SK-N-MC (cell line): ENCODE data around the gene SLCO3A1.

ENCODE experiments used
- DNase-seq: peaks from one replicate; pipeline ENCODE4 v3.0.0-alpha.2; 2011; ENCODE audit warnings: low read depth, low spot score
- H3K27ac ChIP-seq: fragments of 200-600 bp; sonication (generic); 2 replicates; pipeline ENCODE4 v1.5.1; 2016; ENCODE audit warnings: mixed run types
- H3K36me3 ChIP-seq: fragments of 200-600 bp; sonication (generic); 2 replicates; pipeline ENCODE4 v1.6.1; 2017; ENCODE audit warnings: antibody characterized with exemption, low read length, mixed read lengths; ENCODE audit not compliant: insufficient read depth
- H3K4me3 ChIP-seq: fragments of 200-600 bp; sonication (generic); 2 replicates; pipeline ENCODE4 v1.5.1; 2016
- H3K9ac ChIP-seq: fragments of 200-600 bp; sonication (generic); 2 replicates; pipeline ENCODE4 v1.8.0; 2017; ENCODE audit warnings: mixed run types, mixed read lengths; ENCODE audit not compliant: insufficient read length
- H3K9me3 ChIP-seq: fragments of 200-600 bp; sonication (generic); 2 replicates; pipeline ENCODE4 v1.6.1; 2017; ENCODE audit warnings: low read depth, mild to moderate bottlenecking, antibody characterized with exemption, low read length, moderate library complexity, mixed read lengths
- EZH2 ChIP-seq: fragments of 200-600 bp; sonication (generic); IDR thresholded peaks from one replicate; pipeline ENCODE4 v1.6.1; 2017; ENCODE audit warnings: antibody characterized with exemption
- FOXP2 ChIP-seq: optimal IDR thresholded peaks from 2 replicates; pipeline ENCODE3; 2011; ENCODE audit warnings: mild to moderate bottlenecking, moderate library complexity; ENCODE audit not compliant: insufficient read depth; ENCODE audit errors: extremely low read length, control extremely low read depth
- POLR2AphosphoS5 ChIP-seq: IDR thresholded peaks from 2 replicates; pipeline ENCODE4 v1.6.1; 2012; ENCODE audit warnings: mild to moderate bottlenecking, low read depth, low read length, borderline replicate concordance

SLCO3A1 gene

DNA sequence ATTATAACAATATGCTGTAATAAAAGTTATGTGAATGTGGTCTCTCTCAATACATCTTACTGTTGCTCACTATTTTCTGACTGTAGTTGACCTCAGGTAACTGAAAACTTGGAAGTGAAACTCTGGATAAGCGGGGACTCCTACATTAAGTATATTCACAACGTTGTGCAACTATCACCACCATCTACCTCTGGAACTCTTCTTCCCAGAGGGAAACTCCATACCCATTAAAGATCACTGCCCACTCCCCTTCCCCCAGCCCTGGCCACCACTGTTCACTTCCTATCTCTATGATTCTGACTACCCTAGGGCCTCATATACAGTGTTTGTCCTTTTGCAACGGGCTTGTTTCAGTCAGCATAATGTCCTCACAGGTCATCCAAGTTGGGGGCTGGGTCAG is 20.7 kb downstream of the SLCO3A1 start:
- Histone ChIP-seq H3K36me3 (no peaks in the 10 kb centered on the region), H3K9ac (no peak overlapping the region), H3K4me3 (no peak overlapping the region), H3K9me3 (no peaks in the 10 kb centered on the region), H3K27ac (no peak overlapping the region)
- no peak for TF ChIP-seq POLR2AphosphoS5
- no peak for TF ChIP-seq EZH2
- TF ChIP-seq FOXP2 = no peak
- no peak for DNase-seq

GRCh38 chr15:91874992-91875660 is 21.6 kb downstream of the SLCO3A1 start:
- no peaks in the 10 kb centered on the region for H3K9me3 ChIP-seq
- H3K4me3 ChIP-seq = no peak overlapping the region
- H3K36me3 ChIP-seq = no peaks in the 10 kb centered on the region
- no peak for TF ChIP-seq FOXP2
- TF ChIP-seq POLR2AphosphoS5 = no peak
- TF ChIP-seq EZH2 = no peak
- DNase-seq = no peak
- H3K27ac ChIP-seq = no peak overlapping the region
- no peak overlapping the region for H3K9ac ChIP-seq

DNA sequence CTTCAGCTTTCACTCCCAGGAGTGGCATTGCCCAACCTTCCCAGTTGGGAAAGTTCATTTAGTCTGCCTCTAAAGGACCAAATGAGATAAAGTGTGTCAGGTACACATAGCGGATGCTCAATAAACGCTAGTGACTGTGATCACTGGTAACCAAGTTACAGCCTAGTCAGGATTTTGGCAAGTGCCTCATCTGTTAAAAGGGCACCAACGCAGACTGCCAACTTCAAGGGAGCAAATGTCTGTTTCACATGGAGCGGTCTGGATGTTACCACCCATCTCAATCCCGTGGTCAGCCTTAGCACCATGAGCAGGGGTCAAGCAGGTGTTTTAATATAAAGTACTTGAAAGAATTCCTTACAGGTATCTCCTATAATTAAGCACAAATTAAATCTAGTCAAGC is 22.7 kb downstream of the SLCO3A1 start:
- no peak for DNase-seq
- Histone ChIP-seq H3K9ac (no peak overlapping the region), H3K27ac (no peak overlapping the region), H3K4me3 (no peak overlapping the region), H3K9me3 (no peaks in the 10 kb centered on the region), H3K36me3 (no peaks in the 10 kb centered on the region)
- no peak for TF ChIP-seq EZH2
- no peak for TF ChIP-seq POLR2AphosphoS5
- no peak for TF ChIP-seq FOXP2

DNA sequence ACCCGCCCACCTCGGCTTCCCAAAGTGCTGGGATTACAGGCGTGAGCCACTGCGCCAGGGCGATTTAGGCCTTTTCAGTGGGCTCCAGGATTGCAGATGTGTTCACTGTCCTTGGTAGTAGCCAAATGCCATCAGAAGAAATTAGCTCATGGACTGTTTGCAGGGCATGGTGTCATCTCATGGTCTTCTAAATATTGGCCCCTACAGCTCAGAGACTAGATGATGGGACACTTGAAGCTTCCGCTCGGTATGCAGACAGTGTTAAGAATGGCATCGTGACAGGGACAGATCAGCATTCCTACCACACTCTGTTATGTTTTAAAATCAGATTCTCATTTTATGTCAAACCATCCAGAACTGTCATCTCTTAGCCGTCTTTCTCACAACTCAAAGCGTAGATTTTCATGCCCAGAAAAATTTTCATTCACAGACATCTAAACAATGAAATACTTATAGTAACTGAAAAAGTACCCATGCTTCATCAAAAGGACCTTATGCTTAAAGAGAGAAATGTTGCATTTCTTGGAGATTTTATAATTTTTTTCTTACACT is 24.9 kb downstream of the SLCO3A1 start:
- no peak overlapping the region for H3K9ac ChIP-seq
- H3K27ac ChIP-seq = no peak overlapping the region
- no peaks in the 10 kb centered on the region for H3K36me3 ChIP-seq
- no peaks in the 10 kb centered on the region for H3K9me3 ChIP-seq
- DNase-seq = no peak
- no peak overlapping the region for H3K4me3 ChIP-seq
- TF ChIP-seq FOXP2 (no peak), EZH2 (no peak)

- H3K9me3 ChIP-seq = no peaks in the 10 kb centered on the region
- TF ChIP-seq POLR2AphosphoS5 = no peak
- TF ChIP-seq EZH2 = no peak
- H3K27ac ChIP-seq = no peak overlapping the region
- H3K9ac ChIP-seq = no peak overlapping the region
- H3K36me3 ChIP-seq = no peaks in the 10 kb centered on the region
- DNase-seq = no peak
- no peak overlapping the region for H3K4me3 ChIP-seq
Measured at GRCh38 chr15:91879158-91879557, 25.6 kb downstream of the SLCO3A1 start.

GRCh38 chr15:91880373-91880772 is 26.9 kb downstream of the SLCO3A1 start:
- Histone ChIP-seq H3K9ac (no peak overlapping the region), H3K36me3 (no peaks in the 10 kb centered on the region), H3K27ac (no peak overlapping the region), H3K4me3 (no peak overlapping the region), H3K9me3 (no peaks in the 10 kb centered on the region)
- no peak for TF ChIP-seq FOXP2
- no peak for TF ChIP-seq EZH2
- no peak for TF ChIP-seq POLR2AphosphoS5
- no peak for DNase-seq

DNA sequence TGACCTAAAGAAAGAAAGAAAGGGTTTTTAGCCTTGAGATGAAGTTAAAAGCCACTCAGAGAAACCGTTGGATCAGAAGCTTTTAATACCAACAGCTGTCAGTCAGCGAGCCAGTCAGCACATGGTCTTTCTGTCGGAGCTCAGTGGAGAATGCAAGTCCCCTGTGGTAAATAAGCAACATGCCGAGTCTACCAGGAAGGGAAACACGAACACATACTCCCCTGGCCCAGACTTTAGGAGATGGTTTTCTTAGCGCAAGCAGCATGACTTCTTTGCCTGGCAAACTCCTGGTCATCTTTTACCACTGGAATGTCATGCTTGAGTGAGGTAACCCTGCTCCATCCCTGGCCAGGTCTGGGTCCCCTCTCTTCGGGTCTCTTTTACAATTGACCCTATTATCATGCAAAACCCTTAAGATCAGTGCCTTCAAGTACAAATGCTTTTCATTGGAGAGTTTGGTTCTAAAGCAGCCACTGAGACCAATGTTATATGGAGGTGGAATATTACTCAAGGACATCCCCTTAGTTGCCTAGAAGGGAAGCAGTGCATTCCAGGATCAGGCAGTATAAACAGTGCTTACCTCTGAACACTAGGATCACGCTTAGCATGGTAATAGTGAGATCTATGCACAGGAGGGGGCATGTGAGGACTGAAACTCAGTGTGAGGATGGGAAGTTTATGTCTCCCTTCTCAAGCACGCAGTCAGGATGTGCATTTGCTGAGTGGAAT is 28.2 kb downstream of the SLCO3A1 start:
- TF ChIP-seq EZH2 (no peak), FOXP2 (no peak), POLR2AphosphoS5 (no peak)
- no peaks in the 10 kb centered on the region for H3K36me3 ChIP-seq
- no peak overlapping the region for H3K4me3 ChIP-seq
- no peak for DNase-seq
- no peaks in the 10 kb centered on the region for H3K9me3 ChIP-seq
- no peak overlapping the region for H3K27ac ChIP-seq
- no peak overlapping the region for H3K9ac ChIP-seq

DNA sequence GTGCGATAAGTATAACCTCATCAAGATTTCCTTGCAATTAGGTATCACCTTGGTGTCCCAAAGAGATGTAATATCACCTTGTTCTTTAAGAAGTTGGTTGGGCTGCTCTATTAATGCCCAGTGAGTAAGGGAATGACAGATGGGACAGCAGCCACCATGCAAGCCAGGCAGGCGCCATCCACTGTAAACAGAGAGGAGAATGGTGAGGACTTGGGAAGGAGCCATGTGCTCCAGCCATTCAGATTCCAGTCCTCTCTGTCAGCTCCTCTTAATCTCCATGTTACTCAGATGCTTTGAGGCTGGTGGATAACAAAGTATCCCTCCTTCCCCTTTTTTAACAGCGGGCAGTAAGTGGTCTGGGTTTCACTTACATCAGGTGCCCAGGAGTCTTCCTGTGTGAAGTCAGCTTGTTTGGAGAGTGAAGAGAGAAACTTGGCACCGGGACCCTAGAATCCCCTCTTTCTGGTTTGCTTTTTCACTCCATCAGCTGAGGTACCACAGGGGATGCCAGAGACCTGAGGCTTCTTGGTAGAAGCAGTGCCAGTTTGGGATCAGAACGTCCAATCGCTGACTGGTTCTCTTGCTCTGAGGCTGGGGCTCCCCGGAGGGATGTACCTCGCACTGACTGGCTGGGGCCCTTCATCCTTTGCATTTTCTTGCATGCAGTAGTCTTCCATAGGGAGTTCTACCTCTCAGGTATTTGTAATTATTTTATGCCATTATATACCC is 29.5 kb downstream of the SLCO3A1 start:
- H3K9ac ChIP-seq = no peak overlapping the region
- TF ChIP-seq POLR2AphosphoS5 (no peak), EZH2 (no peak), FOXP2 (no peak)
- no peaks in the 10 kb centered on the region for H3K9me3 ChIP-seq
- no peak overlapping the region for H3K4me3 ChIP-seq
- H3K36me3 ChIP-seq = no peaks in the 10 kb centered on the region
- H3K27ac ChIP-seq = no peak overlapping the region
- no peak for DNase-seq
